ENCODE data around the gene ZDHHC1.

ZDHHC1 gene

DNA sequence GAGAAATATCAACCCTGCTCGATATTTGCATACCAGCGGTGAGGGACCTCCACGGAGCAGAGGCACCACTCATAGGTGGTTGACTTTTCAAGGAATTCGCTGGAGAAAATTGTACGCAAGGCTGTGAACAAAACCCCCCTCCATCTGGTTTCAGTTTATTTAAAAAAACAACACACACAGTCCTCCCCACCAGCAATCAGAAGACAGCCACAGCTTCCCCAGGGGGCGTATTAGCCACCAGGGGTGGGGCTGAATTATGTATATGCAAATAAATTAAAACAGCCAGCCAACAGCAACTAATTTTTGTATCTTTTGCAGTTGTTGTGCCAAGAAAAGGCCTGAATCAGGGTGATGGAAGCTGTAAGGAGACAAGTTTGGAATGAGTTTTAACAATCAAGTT, 8.8 kb upstream of the ZDHHC1 start:
- TF ChIP-seq GABPA (IDR thresholded peaks at IDR 0.05; ENCODE audit: low read depth) (no peak), POLR2AphosphoS5 (IDR thresholded peaks at IDR 0.05; ENCODE audit: low read depth) (no peak), SPI1 (IDR thresholded peaks at IDR 0.05; ENCODE audit: borderline replicate concordance, low read depth) (no peak)
- TF ChIP-seq, protein P1, sequence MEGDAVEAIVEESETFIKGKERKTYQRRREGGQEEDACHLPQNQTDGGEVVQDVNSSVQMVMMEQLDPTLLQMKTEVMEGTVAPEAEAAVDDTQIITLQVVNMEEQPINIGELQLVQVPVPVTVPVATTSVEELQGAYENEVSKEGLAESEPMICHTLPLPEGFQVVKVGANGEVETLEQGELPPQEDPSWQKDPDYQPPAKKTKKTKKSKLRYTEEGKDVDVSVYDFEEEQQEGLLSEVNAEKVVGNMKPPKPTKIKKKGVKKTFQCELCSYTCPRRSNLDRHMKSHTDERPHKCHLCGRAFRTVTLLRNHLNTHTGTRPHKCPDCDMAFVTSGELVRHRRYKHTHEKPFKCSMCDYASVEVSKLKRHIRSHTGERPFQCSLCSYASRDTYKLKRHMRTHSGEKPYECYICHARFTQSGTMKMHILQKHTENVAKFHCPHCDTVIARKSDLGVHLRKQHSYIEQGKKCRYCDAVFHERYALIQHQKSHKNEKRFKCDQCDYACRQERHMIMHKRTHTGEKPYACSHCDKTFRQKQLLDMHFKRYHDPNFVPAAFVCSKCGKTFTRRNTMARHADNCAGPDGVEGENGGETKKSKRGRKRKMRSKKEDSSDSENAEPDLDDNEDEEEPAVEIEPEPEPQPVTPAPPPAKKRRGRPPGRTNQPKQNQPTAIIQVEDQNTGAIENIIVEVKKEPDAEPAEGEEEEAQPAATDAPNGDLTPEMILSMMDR (IDR thresholded peaks at IDR 0.05; ENCODE audit: insufficient read depth, low read length), result no peak
- TF ChIP-seq, protein P2, sequence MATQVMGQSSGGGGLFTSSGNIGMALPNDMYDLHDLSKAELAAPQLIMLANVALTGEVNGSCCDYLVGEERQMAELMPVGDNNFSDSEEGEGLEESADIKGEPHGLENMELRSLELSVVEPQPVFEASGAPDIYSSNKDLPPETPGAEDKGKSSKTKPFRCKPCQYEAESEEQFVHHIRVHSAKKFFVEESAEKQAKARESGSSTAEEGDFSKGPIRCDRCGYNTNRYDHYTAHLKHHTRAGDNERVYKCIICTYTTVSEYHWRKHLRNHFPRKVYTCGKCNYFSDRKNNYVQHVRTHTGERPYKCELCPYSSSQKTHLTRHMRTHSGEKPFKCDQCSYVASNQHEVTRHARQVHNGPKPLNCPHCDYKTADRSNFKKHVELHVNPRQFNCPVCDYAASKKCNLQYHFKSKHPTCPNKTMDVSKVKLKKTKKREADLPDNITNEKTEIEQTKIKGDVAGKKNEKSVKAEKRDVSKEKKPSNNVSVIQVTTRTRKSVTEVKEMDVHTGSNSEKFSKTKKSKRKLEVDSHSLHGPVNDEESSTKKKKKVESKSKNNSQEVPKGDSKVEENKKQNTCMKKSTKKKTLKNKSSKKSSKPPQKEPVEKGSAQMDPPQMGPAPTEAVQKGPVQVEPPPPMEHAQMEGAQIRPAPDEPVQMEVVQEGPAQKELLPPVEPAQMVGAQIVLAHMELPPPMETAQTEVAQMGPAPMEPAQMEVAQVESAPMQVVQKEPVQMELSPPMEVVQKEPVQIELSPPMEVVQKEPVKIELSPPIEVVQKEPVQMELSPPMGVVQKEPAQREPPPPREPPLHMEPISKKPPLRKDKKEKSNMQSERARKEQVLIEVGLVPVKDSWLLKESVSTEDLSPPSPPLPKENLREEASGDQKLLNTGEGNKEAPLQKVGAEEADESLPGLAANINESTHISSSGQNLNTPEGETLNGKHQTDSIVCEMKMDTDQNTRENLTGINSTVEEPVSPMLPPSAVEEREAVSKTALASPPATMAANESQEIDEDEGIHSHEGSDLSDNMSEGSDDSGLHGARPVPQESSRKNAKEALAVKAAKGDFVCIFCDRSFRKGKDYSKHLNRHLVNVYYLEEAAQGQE (IDR thresholded peaks at IDR 0.05; ENCODE audit: insufficient replicate concordance, low read depth), result no peak
- peaks cover 20% of the 10 kb centered on the region for H3K27me3 ChIP-seq (ENCODE audit: insufficient read depth, poor library complexity, severe bottlenecking)
- H3K27ac ChIP-seq (replicated peaks), result no peak overlapping the region
- DNase-seq (ENCODE audit: low read depth in 1 of 2, low spot score in 1 of 2), result no peak
- H3K4me3 ChIP-seq (replicated peaks; ENCODE audit: insufficient read depth, low read length), result no peak overlapping the region

DNA sequence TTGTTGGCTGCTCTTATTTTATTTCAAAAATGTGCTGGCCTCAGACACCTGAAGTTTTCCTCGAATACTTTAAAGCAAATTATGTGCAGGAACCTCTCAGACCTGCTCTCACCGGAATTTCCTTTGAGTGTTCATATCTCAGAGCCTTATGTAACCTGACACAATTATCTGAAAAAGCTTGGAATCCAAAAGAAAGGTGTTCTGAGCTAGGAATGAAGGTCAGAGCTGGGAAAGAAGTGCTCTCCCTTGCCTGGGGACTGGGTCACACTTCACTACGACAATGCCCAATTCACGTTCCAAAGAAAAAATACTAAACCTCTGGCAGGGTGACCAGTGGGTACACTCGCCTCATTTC, 8.0 kb upstream of the ZDHHC1 start:
- H3K4me3 ChIP-seq (replicated peaks; ENCODE audit: insufficient read depth, low read length), result no peak overlapping the region
- TF ChIP-seq GABPA (IDR thresholded peaks at IDR 0.05; ENCODE audit: low read depth) (no peak), SPI1 (IDR thresholded peaks at IDR 0.05; ENCODE audit: borderline replicate concordance, low read depth) (no peak), POLR2AphosphoS5 (IDR thresholded peaks at IDR 0.05; ENCODE audit: low read depth) (no peak)
- TF ChIP-seq, protein P1 (IDR thresholded peaks at IDR 0.05; ENCODE audit: insufficient read depth, low read length), result no peak
- TF ChIP-seq, protein P2 (IDR thresholded peaks at IDR 0.05; ENCODE audit: insufficient replicate concordance, low read depth), result no peak

DNA sequence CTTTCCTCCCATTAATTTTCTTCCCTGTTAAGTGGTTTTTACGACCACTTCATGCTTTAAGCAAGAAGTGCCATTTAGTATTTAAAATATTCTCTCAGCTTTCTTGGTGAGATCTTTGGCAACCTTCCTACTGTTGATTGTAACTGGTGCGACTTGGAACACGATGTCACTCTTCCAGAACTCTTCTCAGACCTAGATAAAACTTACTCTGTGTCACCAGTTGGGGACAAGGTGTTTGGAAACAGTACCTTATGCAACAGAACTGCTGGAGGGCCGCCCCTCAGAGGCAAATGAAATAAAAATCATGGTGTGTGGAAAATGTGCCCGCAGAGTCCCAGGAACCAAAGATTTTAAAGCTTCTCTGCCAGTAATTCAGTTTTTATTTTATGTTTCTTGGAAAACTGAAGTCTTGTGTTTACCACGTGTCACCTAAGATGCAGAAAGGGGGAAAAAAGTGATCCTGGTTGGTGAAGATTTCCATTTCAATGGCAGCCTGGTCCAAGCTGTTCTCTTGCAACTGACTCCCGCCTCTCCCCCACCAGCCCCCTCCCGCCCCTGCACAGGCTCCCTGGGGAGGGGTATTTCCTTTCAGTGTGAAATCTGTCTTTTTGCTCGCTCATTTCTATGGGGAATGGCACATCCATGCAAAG, 7.5 kb upstream of the ZDHHC1 start:
- peaks cover 8% of the 10 kb centered on the region for H3K27me3 ChIP-seq (ENCODE audit: insufficient read depth, poor library complexity, severe bottlenecking)
- DNase-seq (ENCODE audit: low read depth in 1 of 2, low spot score in 1 of 2), result peak in 1 of 2 experiments; percentile 26
- TF ChIP-seq, protein P1 (IDR thresholded peaks at IDR 0.05; ENCODE audit: insufficient read depth, low read length), result no peak
- no peak for TF ChIP-seq POLR2AphosphoS5 (IDR thresholded peaks at IDR 0.05; ENCODE audit: low read depth)
- no peak for TF ChIP-seq GABPA (IDR thresholded peaks at IDR 0.05; ENCODE audit: low read depth)
- TF ChIP-seq, protein P2 (IDR thresholded peaks at IDR 0.05; ENCODE audit: insufficient replicate concordance, low read depth), result no peak
- no peak for TF ChIP-seq SPI1 (IDR thresholded peaks at IDR 0.05; ENCODE audit: borderline replicate concordance, low read depth)
- H3K27ac ChIP-seq (replicated peaks), result no peak overlapping the region
- H3K4me3 ChIP-seq (replicated peaks; ENCODE audit: insufficient read depth, low read length), result no peak overlapping the region

More for the DNA sequence above, 8.0 kb upstream of the ZDHHC1 start:
- Histone ChIP-seq H3K27ac (replicated peaks) (no peak overlapping the region), H3K27me3 (ENCODE audit: insufficient read depth, poor library complexity, severe bottlenecking) (peaks cover 12% of the 10 kb centered on the region)
- DNase-seq (ENCODE audit: low read depth in 1 of 2, low spot score in 1 of 2), result no peak
